Measurements from ENCODE around the gene LRP5. TPM values are rescaled to one million over a fixed set of nuclear protein-coding genes. Genes with fewer than 3 reads are reported as not detected.
A peak's percentile ranks its signal among the peaks of the same experiment; 100 is the strongest.

LRP5 gene
- total RNA-seq, 1 donor from 2014 or later, result 42.5 TPM

DNA sequence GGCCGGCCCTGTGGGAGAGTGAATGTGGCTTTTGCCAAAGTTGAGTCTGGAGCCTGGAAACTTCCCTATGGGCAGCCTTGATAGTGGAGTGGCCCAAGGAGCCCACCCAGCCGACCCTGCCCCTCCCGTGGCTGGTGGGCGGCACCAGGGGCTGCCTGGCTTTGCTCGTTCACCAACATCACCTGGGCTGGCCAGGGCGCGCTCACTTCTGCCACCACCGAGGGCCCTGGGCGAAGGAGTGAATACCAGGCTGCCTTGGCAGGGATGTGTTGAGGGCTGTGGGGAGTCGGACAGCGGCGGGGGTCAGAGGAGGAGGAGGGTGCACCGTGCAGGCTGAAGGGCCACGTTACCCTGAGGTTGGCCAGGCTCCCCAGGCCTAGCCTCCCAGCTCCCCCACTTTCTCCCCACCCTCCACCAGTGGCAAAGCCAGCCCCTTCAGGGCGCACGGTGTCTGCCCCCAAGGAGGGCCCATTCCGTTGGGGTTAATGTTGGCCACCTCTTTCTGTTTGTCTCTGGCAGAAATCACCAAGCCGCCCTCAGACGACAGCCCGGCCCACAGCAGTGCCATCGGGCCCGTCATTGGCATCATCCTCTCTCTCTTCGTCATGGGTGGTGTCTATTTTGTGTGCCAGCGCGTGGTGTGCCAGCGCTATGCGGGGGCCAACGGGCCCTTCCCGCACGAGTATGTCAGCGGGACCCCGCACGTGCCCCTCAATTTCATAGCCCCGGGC lies 125.7 kb downstream of the LRP5 start:
- TF ChIP-seq POLR2AphosphoS5 (IDR thresholded peaks at IDR 0.05; ENCODE audit: insufficient read depth in 1 of 2, low read depth in 1 of 2) (no peak), POLR2A (IDR thresholded peaks at IDR 0.05) (no peak)
- TF ChIP-seq, protein P1, sequence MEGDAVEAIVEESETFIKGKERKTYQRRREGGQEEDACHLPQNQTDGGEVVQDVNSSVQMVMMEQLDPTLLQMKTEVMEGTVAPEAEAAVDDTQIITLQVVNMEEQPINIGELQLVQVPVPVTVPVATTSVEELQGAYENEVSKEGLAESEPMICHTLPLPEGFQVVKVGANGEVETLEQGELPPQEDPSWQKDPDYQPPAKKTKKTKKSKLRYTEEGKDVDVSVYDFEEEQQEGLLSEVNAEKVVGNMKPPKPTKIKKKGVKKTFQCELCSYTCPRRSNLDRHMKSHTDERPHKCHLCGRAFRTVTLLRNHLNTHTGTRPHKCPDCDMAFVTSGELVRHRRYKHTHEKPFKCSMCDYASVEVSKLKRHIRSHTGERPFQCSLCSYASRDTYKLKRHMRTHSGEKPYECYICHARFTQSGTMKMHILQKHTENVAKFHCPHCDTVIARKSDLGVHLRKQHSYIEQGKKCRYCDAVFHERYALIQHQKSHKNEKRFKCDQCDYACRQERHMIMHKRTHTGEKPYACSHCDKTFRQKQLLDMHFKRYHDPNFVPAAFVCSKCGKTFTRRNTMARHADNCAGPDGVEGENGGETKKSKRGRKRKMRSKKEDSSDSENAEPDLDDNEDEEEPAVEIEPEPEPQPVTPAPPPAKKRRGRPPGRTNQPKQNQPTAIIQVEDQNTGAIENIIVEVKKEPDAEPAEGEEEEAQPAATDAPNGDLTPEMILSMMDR (IDR thresholded peaks at IDR 0.05), result no peak
- intact Hi-C loops (cut with DNase I), result no loop called here
- H3K36me3 ChIP-seq, result peaks cover 0 to 36% of the 10 kb centered on the region in 2 donors

DNA sequence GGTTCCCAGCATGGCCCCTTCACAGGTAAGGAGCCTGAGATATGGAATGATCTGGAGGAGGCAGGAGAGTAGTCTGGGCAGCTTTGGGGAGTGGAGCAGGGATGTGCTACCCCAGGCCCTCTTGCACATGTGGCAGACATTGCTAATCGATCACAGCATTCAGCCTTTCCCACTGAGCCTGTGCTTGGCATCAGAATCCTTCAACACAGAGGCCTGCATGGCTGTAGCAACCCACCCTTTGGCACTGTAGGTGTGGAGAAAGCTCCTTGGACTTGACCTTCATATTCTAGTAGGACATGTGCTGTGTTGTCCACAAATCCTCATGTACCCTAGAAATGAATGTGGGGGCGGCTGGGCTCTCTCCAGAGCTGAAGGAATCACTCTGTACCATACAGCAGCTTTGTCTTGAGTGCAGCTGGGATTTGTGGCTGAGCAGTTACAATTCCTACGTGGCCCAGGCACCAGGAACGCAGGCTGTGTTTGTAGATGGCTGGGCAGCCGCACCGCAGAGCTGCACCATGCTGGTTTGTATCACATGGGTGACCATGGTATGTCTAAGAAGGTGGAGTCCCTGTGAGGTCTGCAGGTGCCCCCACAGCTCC lies 126.4 kb downstream of the LRP5 start:
- intact Hi-C loops (cut with DNase I), result no loop called here
- DNase-seq (ENCODE audit: extremely low spot score in 2 of 2), result no peak
- no peak for TF ChIP-seq POLR2A (IDR thresholded peaks at IDR 0.05)
- TF ChIP-seq, protein P1 (IDR thresholded peaks at IDR 0.05), result no peak
- TF ChIP-seq POLR2AphosphoS5 (IDR thresholded peaks at IDR 0.05; ENCODE audit: insufficient read depth in 1 of 2, low read depth in 1 of 2), result no peak
- Histone ChIP-seq H3K27ac (peak overlapping the region; percentile 75), H3K4me3 (no peak overlapping the region), H3K27me3 (no peaks in the 10 kb centered on the region), H3K4me1 (no peaks in the 10 kb centered on the region), H3K36me3 (peaks cover 0 to 32% of the 10 kb centered on the region in 2 donors), H3K9me3 (no peaks in the 10 kb centered on the region)

More for the DNA sequence above, 125.7 kb downstream of the LRP5 start:
- no peaks in the 10 kb centered on the region for H3K27me3 ChIP-seq
- H3K27ac ChIP-seq, result no peak overlapping the region
- no peaks in the 10 kb centered on the region for H3K9me3 ChIP-seq
- no peaks in the 10 kb centered on the region for H3K4me1 ChIP-seq
- DNase-seq (ENCODE audit: extremely low spot score in 2 of 2), result no peak
- H3K4me3 ChIP-seq, result no peak overlapping the region

DNA sequence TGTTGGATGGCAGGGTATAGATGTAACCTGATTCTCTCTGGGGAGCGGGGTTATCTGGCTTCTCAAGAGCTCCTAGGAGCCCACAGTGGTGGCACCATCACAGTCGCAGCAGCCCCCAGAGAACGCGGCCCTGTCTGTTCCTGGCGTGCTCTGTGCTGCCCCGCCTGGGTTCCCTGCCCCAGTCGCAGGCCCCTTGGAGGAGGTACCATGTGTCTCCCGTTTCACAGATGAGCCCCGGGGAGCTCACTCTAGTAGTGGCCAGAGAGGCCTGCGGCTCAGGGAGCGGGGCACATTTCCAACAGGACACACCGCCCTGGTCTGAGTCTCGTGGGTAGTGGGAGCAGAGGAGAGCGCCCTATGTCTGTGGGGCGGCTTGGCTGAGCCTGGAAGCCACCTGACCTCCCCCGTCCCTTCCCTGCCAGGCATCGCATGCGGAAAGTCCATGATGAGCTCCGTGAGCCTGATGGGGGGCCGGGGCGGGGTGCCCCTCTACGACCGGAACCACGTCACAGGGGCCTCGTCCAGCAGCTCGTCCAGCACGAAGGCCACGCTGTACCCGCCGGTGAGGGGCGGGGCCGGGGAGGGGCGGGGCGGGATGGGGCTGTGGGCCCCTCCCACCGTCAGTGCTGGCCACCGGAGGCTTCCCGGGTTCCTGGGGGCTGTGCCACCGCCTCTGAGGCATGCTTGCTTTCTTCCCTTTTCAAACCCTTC lies 127.1 kb downstream of the LRP5 start:
- intact Hi-C loops (cut with DNase I), result no loop called here
- Histone ChIP-seq H3K27me3 (no peaks in the 10 kb centered on the region), H3K27ac (peak overlapping the region; percentile 75), H3K4me1 (no peaks in the 10 kb centered on the region), H3K4me3 (peak overlapping the region in 1 of 2 donors; percentile 11), H3K36me3 (peaks cover 0 to 28% of the 10 kb centered on the region in 2 donors), H3K9me3 (no peaks in the 10 kb centered on the region)
- DNase-seq (ENCODE audit: extremely low spot score in 2 of 2), result no peak
- TF ChIP-seq, protein P1 (IDR thresholded peaks at IDR 0.05), result no peak
- peak in 1 of 2 donors; percentile 43 for TF ChIP-seq POLR2AphosphoS5 (IDR thresholded peaks at IDR 0.05; ENCODE audit: insufficient read depth in 1 of 2, low read depth in 1 of 2)

DNA sequence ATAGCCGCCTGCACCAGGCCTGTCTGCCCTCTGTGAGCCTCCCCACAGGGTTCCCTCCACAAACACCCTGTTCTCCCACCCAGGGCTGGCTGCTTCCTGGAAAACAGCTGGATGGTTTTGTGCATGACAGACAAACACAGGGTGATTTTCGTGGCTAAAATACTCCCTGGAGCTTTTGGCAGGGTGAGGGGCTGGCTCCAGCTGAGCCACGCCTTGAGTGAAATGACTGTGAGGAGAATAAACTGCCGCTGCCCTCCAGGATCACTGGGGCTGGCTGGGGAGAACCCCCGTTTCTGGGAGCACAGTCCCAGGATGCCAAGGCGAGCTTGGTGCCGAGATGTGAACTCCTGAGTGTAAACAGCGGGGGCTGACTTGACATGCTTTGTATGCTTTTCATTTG lies 127.8 kb downstream of the LRP5 start:
- intact Hi-C loops (cut with DNase I), result no loop called here
- Histone ChIP-seq H3K4me1 (no peaks in the 10 kb centered on the region), H3K4me3 (peak overlapping the region in 1 of 2 donors; percentile 11), H3K27ac (peak overlapping the region; percentile 75), H3K9me3 (no peaks in the 10 kb centered on the region), H3K36me3 (peaks cover 0 to 28% of the 10 kb centered on the region in 2 donors), H3K27me3 (no peaks in the 10 kb centered on the region)
- DNase-seq (ENCODE audit: extremely low spot score in 2 of 2), result no peak
- TF ChIP-seq, protein P1 (IDR thresholded peaks at IDR 0.05), result no peak
- no peak for TF ChIP-seq POLR2A (IDR thresholded peaks at IDR 0.05)
- TF ChIP-seq POLR2AphosphoS5 (IDR thresholded peaks at IDR 0.05; ENCODE audit: insufficient read depth in 1 of 2, low read depth in 1 of 2), result no peak

Measured in vagina (tissue), 2 donors.